WTC11 (cell line): ENCODE data around the gene SEC22A. TPM values are rescaled to one million over a fixed set of nuclear protein-coding genes. Genes with fewer than 3 reads are reported as not detected.

Experiments
- ATAC-seq: fragments of 200-7000 bp; cut with Tn5 transposase; 2 replicates; pipeline ENCODE4 v1.10.0; 2021; ENCODE audit warnings: mild to moderate bottlenecking, moderate library complexity
- CTCF ChIA-PET: fragments of 300-600 bp; sonication (Branson Sonifier 250); formaldehyde crosslinking; loops from one replicate; lab custom pipeline; 2021; ENCODE audit warnings: antibody characterized with exemption; lab: Charles Lee
- POLR2A ChIA-PET: fragments of 350-600 bp; sonication (Branson Sonifier 250); formaldehyde crosslinking; loops from one replicate; lab custom pipeline; 2021; ENCODE audit warnings: antibody characterized with exemption; lab: Charles Lee
- DNase-seq: peaks from one replicate; pipeline ENCODE4 v3.0.0; 2021; ENCODE audit warnings: low spot score
- H3K27ac Mint-ChIP-seq: 2 replicates; pipeline ENCODE4 v1.8.0; 2021; ENCODE audit warnings: mixed read lengths
- H3K27me3 Mint-ChIP-seq: 2 replicates; pipeline ENCODE4 v1.8.0; 2021; ENCODE audit warnings: low read depth, mild to moderate bottlenecking, moderate library complexity, mixed read lengths
- H3K36me3 Mint-ChIP-seq: 2 replicates; pipeline ENCODE4 v1.8.0; 2021; ENCODE audit warnings: mixed read lengths
- H3K4me1 Mint-ChIP-seq: 2 replicates; pipeline ENCODE4 v1.8.0; 2022; ENCODE audit warnings: mixed read lengths
- H3K4me3 Mint-ChIP-seq: 2 replicates; pipeline ENCODE4 v1.8.0; 2021; ENCODE audit warnings: mild to moderate bottlenecking, moderate library complexity, mixed read lengths
- H3K9me3 Mint-ChIP-seq: 2 replicates; pipeline ENCODE4 v1.8.0; 2021; ENCODE audit warnings: mixed read lengths
- CDX4 ChIP-seq: fragments of 250-450 bp; sonication (Bioruptor Pico); IDR thresholded peaks from 2 replicates; pipeline ENCODE4 v1.9.0; 2021; ENCODE audit warnings: moderate library complexity, mild to moderate bottlenecking, inconsistent platforms, borderline replicate concordance
- E2F4 ChIP-seq: sonication (generic); formaldehyde crosslinking; IDR thresholded peaks from 2 replicates; pipeline ENCODE4 v1.8.1; 2022; ENCODE audit warnings: low read depth, mild to moderate bottlenecking, moderate library complexity, missing genetic modification reagents, borderline replicate concordance
- E2F5 ChIP-seq: sonication (generic); formaldehyde crosslinking; IDR thresholded peaks from 2 replicates; pipeline ENCODE4 v1.8.1; 2022; ENCODE audit warnings: mild to moderate bottlenecking, moderate library complexity, missing genetic modification reagents
- FOXJ3 ChIP-seq: sonication (generic); formaldehyde crosslinking; IDR thresholded peaks from 2 replicates; pipeline ENCODE4 v1.9.0; 2021; ENCODE audit warnings: missing genetic modification reagents, mild to moderate bottlenecking, borderline replicate concordance
- FOXP4 ChIP-seq: sonication (generic); formaldehyde crosslinking; IDR thresholded peaks from 2 replicates; pipeline ENCODE4 v1.8.0; 2022; ENCODE audit warnings: mild to moderate bottlenecking, missing genetic modification reagents
- GABPB1 ChIP-seq: sonication (generic); formaldehyde crosslinking; IDR thresholded peaks from 2 replicates; pipeline ENCODE4 v1.8.1; 2023; ENCODE audit warnings: mild to moderate bottlenecking, missing genetic modification reagents
- KAT7 ChIP-seq: sonication (generic); formaldehyde crosslinking; IDR thresholded peaks from 2 replicates; pipeline ENCODE4 v1.8.1; 2023; ENCODE audit warnings: missing genetic modification reagents, mild to moderate bottlenecking, borderline replicate concordance
- NR3C1 ChIP-seq: sonication (generic); formaldehyde crosslinking; conservative IDR thresholded peaks from 2 replicates; pipeline ENCODE4 v1.8.1; 2023; ENCODE audit warnings: low read depth, mild to moderate bottlenecking, missing genetic modification reagents
- PREB ChIP-seq: sonication (generic); formaldehyde crosslinking; IDR thresholded peaks from 2 replicates; pipeline ENCODE4 v1.8.1; 2022; ENCODE audit warnings: mild to moderate bottlenecking, missing genetic modification reagents, moderate library complexity, borderline replicate concordance
- SMAD3 ChIP-seq: sonication (generic); formaldehyde crosslinking; IDR thresholded peaks from 2 replicates; pipeline ENCODE4 v1.8.0; 2022; ENCODE audit warnings: missing genetic modification reagents, mild to moderate bottlenecking, borderline replicate concordance
- STAT6 ChIP-seq: sonication (generic); formaldehyde crosslinking; conservative IDR thresholded peaks from 2 replicates; pipeline ENCODE4 v1.8.1; 2023; ENCODE audit warnings: mild to moderate bottlenecking, low read depth, missing genetic modification reagents, moderate library complexity
- USF2 ChIP-seq: sonication (generic); formaldehyde crosslinking; IDR thresholded peaks from 2 replicates; pipeline ENCODE4 v1.8.1; 2023; ENCODE audit warnings: mild to moderate bottlenecking, missing genetic modification reagents, moderate library complexity
- ZMAT4 ChIP-seq: fragments of 250-450 bp; sonication (Bioruptor Pico); IDR thresholded peaks from 2 replicates; pipeline ENCODE4 v1.9.0; 2021; ENCODE audit warnings: mild to moderate bottlenecking
- ZNF219 ChIP-seq: sonication (generic); formaldehyde crosslinking; IDR thresholded peaks from 2 replicates; pipeline ENCODE4 v1.8.0; 2023; ENCODE audit warnings: missing genetic modification reagents, mild to moderate bottlenecking, borderline replicate concordance
- ZNF232 ChIP-seq: sonication (generic); formaldehyde crosslinking; IDR thresholded peaks from 2 replicates; pipeline ENCODE4 v1.8.0; 2022; ENCODE audit warnings: mild to moderate bottlenecking, missing genetic modification reagents
- ZNF263 ChIP-seq: sonication (generic); formaldehyde crosslinking; IDR thresholded peaks from 2 replicates; pipeline ENCODE4 v1.8.1; 2022; ENCODE audit warnings: low read depth, mild to moderate bottlenecking, moderate library complexity, missing genetic modification reagents
- ZNF317 ChIP-seq: sonication (generic); formaldehyde crosslinking; IDR thresholded peaks from 2 replicates; pipeline ENCODE4 v1.8.1; 2023; ENCODE audit warnings: low read depth, mild to moderate bottlenecking, moderate library complexity, missing genetic modification reagents, borderline replicate concordance
- ZNF671 ChIP-seq: fragments of 250-450 bp; sonication (Bioruptor Pico); IDR thresholded peaks from 2 replicates; pipeline ENCODE4 v1.8.0; 2021; ENCODE audit warnings: mild to moderate bottlenecking
- total RNA-seq: library from RNA; stranded (reverse); gene quantifications from 3 replicates; pipeline ENCODE4 v1.2.3, GENCODE V29; 2021

SEC22A gene
- total RNA-seq, 1 experiment from 2014 or later, result 12.6 TPM

GRCh38 chr3:123285066-123285465 lies 83.3 kb downstream of the SEC22A start (continued):
- TF ChIP-seq ZMAT4 (CRISPR knock-in tag) (no peak), USF2 (CRISPR knock-in tag) (no peak), E2F5 (CRISPR knock-in tag) (no peak), GABPB1 (CRISPR knock-in tag) (no peak)

GRCh38 chr3:123285479-123285878 lies 83.7 kb downstream of the SEC22A start:
- H3K4me1 Mint-ChIP-seq, result no peaks in the 10 kb centered on the region
- DNase-seq, result no peak
- ATAC-seq, result no peak
- POLR2A ChIA-PET, result no interaction called here
- no peak for TF ChIP-seq CDX4
- no peak for TF ChIP-seq STAT6 (CRISPR knock-in tag)
- TF ChIP-seq ZNF232 (CRISPR knock-in tag), result no peak
- TF ChIP-seq PREB, result no peak
- no peak for TF ChIP-seq ZNF263 (CRISPR knock-in tag)
- TF ChIP-seq, all 79 proteins: peak for 0
- CTCF ChIA-PET, result interaction anchor here (0.8 to 3.1 kb wide), 6 partner anchors 22 to 204 kb away, joined by 3 to 21 read pairs (median 4); no protein-coding TSS in a partner anchor
- Mint-ChIP-seq H3K9me3 (no peaks in the 10 kb centered on the region), H3K27ac (no peak overlapping the region), H3K27me3 (no peaks in the 10 kb centered on the region), H3K36me3 (peaks cover 34% of the 10 kb centered on the region), H3K4me3 (no peak overlapping the region)

- Mint-ChIP-seq H3K27ac (no peak overlapping the region), H3K27me3 (no peaks in the 10 kb centered on the region), H3K9me3 (no peaks in the 10 kb centered on the region), H3K4me3 (no peak overlapping the region), H3K4me1 (no peaks in the 10 kb centered on the region), H3K36me3 (peaks cover 39% of the 10 kb centered on the region)
- ATAC-seq, result no peak
- POLR2A ChIA-PET, result no interaction called here
- CTCF ChIA-PET, result interaction anchor here (0.6 to 3.1 kb wide), 36 partner anchors 9 to 356 kb away, joined by 3 to 27 read pairs (median 4); partner anchors contain the start of gene SEMA5B
- no peak for DNase-seq
- TF ChIP-seq ZNF671 (CRISPR knock-in tag) (no peak), ZNF219 (0 out of 2 replicates have a peak, but pooled peaks have one; percentile 24), SMAD3 (CRISPR knock-in tag) (no peak)
Measured at GRCh38 chr3:123285931-123286307, 84.2 kb downstream of the SEC22A start.

GRCh38 chr3:123286308-123287023 lies 84.7 kb downstream of the SEC22A start:
- Mint-ChIP-seq H3K9me3 (no peaks in the 10 kb centered on the region), H3K27me3 (no peaks in the 10 kb centered on the region), H3K36me3 (peaks cover 44% of the 10 kb centered on the region), H3K4me3 (no peak overlapping the region), H3K27ac (no peak overlapping the region), H3K4me1 (no peaks in the 10 kb centered on the region)
- peak; percentile 82 for DNase-seq
- ChIA-PET POLR2A (no interaction called here), CTCF (interaction anchor here (0.6 to 3.1 kb wide), 38 partner anchors 9 to 355 kb away, joined by 3 to 27 read pairs (median 4); partner anchors contain the start of gene SEMA5B)
- peak; percentile 92 for ATAC-seq
- TF ChIP-seq NR3C1 (CRISPR knock-in tag) (no peak), FOXP4 (peak; percentile 83), FOXJ3 (CRISPR knock-in tag) (no peak), KAT7 (CRISPR knock-in tag) (0 out of 2 replicates have a peak, but pooled peaks have one; percentile 63), ZNF317 (CRISPR knock-in tag) (no peak), E2F4 (CRISPR knock-in tag) (no peak), SMAD3 (CRISPR knock-in tag) (peak; percentile 88; the same call in 1 of the 2 replicates)
